IMR-90 (cell line): ENCODE measurements around the gene PAQR4. TPM values are rescaled to one million over a fixed set of nuclear protein-coding genes. Genes with fewer than 3 reads are reported as not detected.
A peak's percentile ranks its signal among the peaks of the same experiment; 100 is the strongest.

Source experiments
- ATAC-seq: fragments of 200-7000 bp; cut with Tn5 transposase; 2 replicates; pipeline ENCODE4 v1.9.1; 2020; ENCODE audit warnings: low read depth, mild to moderate bottlenecking, moderate library complexity
- BruUV-seq: library from RNA; stranded (reverse); fragments of 400-500 nt; replicated peaks from 2 replicates; lab custom pipeline; 2021; lab: Mats Ljungman, UMichigan
- CTCF ChIA-PET: fragments of 300-600 bp; formaldehyde crosslinking; extraction: SDS; loops from one replicate; lab custom pipeline; 2021; ENCODE audit warnings: antibody characterized with exemption; lab: Yijun Ruan, JAX
- POLR2A ChIA-PET: fragments of 300-600 bp; sonication (Branson Sonifier 250); formaldehyde crosslinking; loops from one replicate; lab custom pipeline; 2022; ENCODE audit warnings: antibody characterized with exemption; ENCODE audit not compliant: unreplicated experiment; lab: Charles Lee
- DNase-seq: peaks from one replicate; pipeline ENCODE4 v3.0.0; 2013
- H2AFZ ChIP-seq: replicated peaks from 2 replicates; pipeline ENCODE3; 2013; ENCODE audit warnings: low read length, mild to moderate bottlenecking; ENCODE audit not compliant: poor library complexity
- H2AK5ac ChIP-seq: 2 replicates; pipeline ENCODE4 v1.6.1; 2013; ENCODE audit warnings: low read depth, low read length, inconsistent platforms
- H2AK9ac ChIP-seq: replicated peaks from 2 replicates; pipeline ENCODE3; 2013; ENCODE audit warnings: mild to moderate bottlenecking, low read depth, low read length, moderate library complexity; ENCODE audit not compliant: poor library complexity
- H2BK120ac ChIP-seq: 2 replicates; pipeline ENCODE4 v1.6.1; 2013; ENCODE audit warnings: low read depth, low read length, inconsistent platforms
- H2BK15ac ChIP-seq: 3 replicates; pipeline ENCODE4 v1.6.1; 2013; ENCODE audit warnings: low read depth, low read length, inconsistent platforms
- H2BK20ac ChIP-seq: 2 replicates; pipeline ENCODE4 v1.6.1; 2013; ENCODE audit warnings: low read depth, mild to moderate bottlenecking, inconsistent platforms, low read length, moderate library complexity
- H2BK5ac ChIP-seq: 2 replicates; pipeline ENCODE4 v1.6.1; 2013; ENCODE audit warnings: mild to moderate bottlenecking, low read depth, low read length, inconsistent platforms; ENCODE audit not compliant: poor library complexity, severe bottlenecking
- H3K14ac ChIP-seq: replicated peaks from 2 replicates; pipeline ENCODE4 v1.6.1; 2013; ENCODE audit warnings: low read depth, low read length, inconsistent platforms
- H3K18ac ChIP-seq: 2 replicates; pipeline ENCODE4 v1.6.1; 2013; ENCODE audit warnings: low read depth, low read length, control low read depth
- H3K23ac ChIP-seq: 2 replicates; pipeline ENCODE4 v1.6.1; 2013; ENCODE audit warnings: low read depth, low read length, inconsistent platforms
- H3K27ac ChIP-seq: 2 replicates; pipeline ENCODE4 v1.5.1; 2013; ENCODE audit warnings: mild to moderate bottlenecking, control low read depth, low read length; ENCODE audit not compliant: insufficient read depth
- H3K27me3 ChIP-seq: 2 replicates; pipeline ENCODE4 v1.6.1; 2013; ENCODE audit warnings: low read length; ENCODE audit not compliant: control insufficient read depth, insufficient read depth
- H3K36me3 ChIP-seq: 2 replicates; pipeline ENCODE4 v1.6.1; 2013; ENCODE audit warnings: low read length, mixed read lengths; ENCODE audit not compliant: control insufficient read depth, insufficient read depth
- H3K4ac ChIP-seq: 2 replicates; pipeline ENCODE4 v1.6.1; 2013; ENCODE audit warnings: low read depth, low read length, inconsistent platforms
- H3K4me1 ChIP-seq: 2 replicates; pipeline ENCODE4 v1.6.1; 2013; ENCODE audit warnings: low read length, mixed read lengths; ENCODE audit not compliant: control insufficient read depth, insufficient read depth
- H3K4me2 ChIP-seq: 2 replicates; pipeline ENCODE4 v1.6.1; 2013; ENCODE audit warnings: low read depth, mild to moderate bottlenecking, control low read depth, low read length, moderate library complexity
- H3K4me3 ChIP-seq: 2 replicates; pipeline ENCODE4 v1.5.1; 2013; ENCODE audit warnings: low read depth, mild to moderate bottlenecking, control low read depth, low read length, moderate library complexity; ENCODE audit not compliant: insufficient read depth
- H3K56ac ChIP-seq: 2 replicates; pipeline ENCODE4 v1.6.1; 2013; ENCODE audit warnings: low read length, inconsistent platforms; ENCODE audit not compliant: insufficient read depth; ENCODE audit errors: extremely low read depth
- H3K79me1 ChIP-seq, 2 experiments: 2 replicates each; pipeline ENCODE4 v1.6.1; 2013; ENCODE audit warnings: low read length in 2 of 2, inconsistent platforms in 1 of 2, low read depth in 1 of 2
- H3K9ac ChIP-seq: 2 replicates; pipeline ENCODE4 v1.6.1; 2013; ENCODE audit warnings: low read depth, low read length, control low read depth
- H3K9me1 ChIP-seq: 2 replicates; pipeline ENCODE4 v1.6.1; 2013; ENCODE audit warnings: low read length, inconsistent platforms; ENCODE audit not compliant: insufficient read depth
- H3K9me3 ChIP-seq: 2 replicates; pipeline ENCODE4 v1.6.1; 2013; ENCODE audit warnings: low read length; ENCODE audit not compliant: control insufficient read depth, insufficient read depth
- H4K20me1 ChIP-seq: 2 replicates; pipeline ENCODE4 v1.6.1; 2013; ENCODE audit warnings: low read length, inconsistent platforms; ENCODE audit not compliant: insufficient read depth
- H4K5ac ChIP-seq: 2 replicates; pipeline ENCODE4 v1.6.1; 2013; ENCODE audit warnings: mild to moderate bottlenecking, low read depth, low read length, control low read depth
- H4K8ac ChIP-seq, 2 experiments: 2 replicates each; pipeline ENCODE4 v1.6.1; 2013; ENCODE audit warnings: low read depth in 2 of 2, low read length in 2 of 2, control low read depth in 1 of 2, inconsistent platforms in 1 of 2
- H4K91ac ChIP-seq: 2 replicates; pipeline ENCODE4 v1.6.1; 2013; ENCODE audit warnings: low read depth, low read length, inconsistent platforms; ENCODE audit not compliant: insufficient read depth
- BHLHE40 ChIP-seq: fragments of 150-350 bp; IDR thresholded peaks from 2 replicates; pipeline ENCODE4 v1.6.1; 2016; ENCODE audit warnings: mild to moderate bottlenecking, low read depth, low read length
- CEBPB ChIP-seq: IDR thresholded peaks from 2 replicates; pipeline ENCODE4 v1.6.1; 2012; ENCODE audit warnings: low read depth, low read length, improper control_type of control experiment
- CHD1 ChIP-seq: IDR thresholded peaks from 2 replicates; pipeline ENCODE4 v1.6.1; 2012; ENCODE audit warnings: low read depth, low read length, improper control_type of control experiment
- CTCF ChIP-seq: conservative IDR thresholded peaks from 2 replicates; pipeline ENCODE4 v1.5.1; 2012; ENCODE audit warnings: mild to moderate bottlenecking, low read depth, low read length, improper control_type of control experiment
- ELK1 ChIP-seq: fragments of 150-350 bp; IDR thresholded peaks from 2 replicates; pipeline ENCODE4 v1.6.1; 2016; ENCODE audit warnings: low read depth, mild to moderate bottlenecking, low read length, moderate library complexity, borderline replicate concordance
- FOS ChIP-seq: fragments of 150-350 bp; IDR thresholded peaks from 2 replicates; pipeline ENCODE4 v1.6.1; 2016; ENCODE audit warnings: low read depth, low read length
- MAFK ChIP-seq: IDR thresholded peaks from 2 replicates; pipeline ENCODE4 v1.6.1; 2012; ENCODE audit warnings: low read depth, low read length, improper control_type of control experiment
- MXI1 ChIP-seq: IDR thresholded peaks from 2 replicates; pipeline ENCODE4 v1.6.1; 2012; ENCODE audit warnings: low read depth, mild to moderate bottlenecking, low read length, moderate library complexity, borderline replicate concordance
- NFE2L2 ChIP-seq: fragments of 150-350 bp; IDR thresholded peaks from 2 replicates; pipeline ENCODE4 v1.6.1; 2016; ENCODE audit warnings: low read depth, mild to moderate bottlenecking, low read length
- POLR2A ChIP-seq: IDR thresholded peaks from 2 replicates; pipeline ENCODE4 v1.6.1; 2012; ENCODE audit warnings: mild to moderate bottlenecking, low read depth, low read length
- RAD21 ChIP-seq: IDR thresholded peaks from 2 replicates; pipeline ENCODE4 v1.6.1; 2012; ENCODE audit warnings: low read length, improper control_type of control experiment
- RCOR1 ChIP-seq: IDR thresholded peaks from 2 replicates; pipeline ENCODE4 v1.6.1; 2012; ENCODE audit warnings: mild to moderate bottlenecking, low read length, improper control_type of control experiment; ENCODE audit not compliant: insufficient replicate concordance
- RFX5 ChIP-seq: IDR thresholded peaks from 2 replicates; pipeline ENCODE4 v1.8.0; 2012; ENCODE audit warnings: low read depth, mild to moderate bottlenecking, low read length, moderate library complexity
- SMC3 ChIP-seq: fragments of 150-350 bp; IDR thresholded peaks from 2 replicates; pipeline ENCODE4 v1.6.1; 2016; ENCODE audit warnings: low read depth, mild to moderate bottlenecking, antibody characterized with exemption, low read length, moderate library complexity
- USF2 ChIP-seq: fragments of 150-350 bp; IDR thresholded peaks from 2 replicates; pipeline ENCODE4 v1.6.1; 2017; ENCODE audit warnings: mild to moderate bottlenecking, antibody characterized with exemption, low read length, low read depth
- WGBS, 2 experiments: methylation state at CpG; one replicate each; pipeline versions ENCODE4 v1.1.5 to v1.1.7; 2013; ENCODE audit warnings: missing lambda C conversion rate in 2 of 2; ENCODE audit not compliant: insufficient read length in 1 of 2; ENCODE audit errors: extremely low coverage in 2 of 2; 5-methylcytosine and 5-hydroxymethylcytosine counted together
- dilution Hi-C: fragments of 300-500 bp; cut with HindIII; formaldehyde crosslinking; loops from one replicate; pipeline ENCODE4 v1.14.3; 2018; ENCODE audit warnings: low sequenced_read_pairs; ENCODE audit not compliant: unreplicated experiment
- in situ Hi-C: fragments of 300-500 bp; cut with MboI; formaldehyde crosslinking; loops from 3 replicates; pipeline ENCODE4 v1.14.3; 2019; ENCODE audit warnings: low sequenced_read_pairs, inconsistent platforms, mixed read lengths
- intact Hi-C: fragments of 100-400 bp; cut with micrococcal nuclease; formaldehyde crosslinking; loops from 2 replicates; pipeline ENCODE4 v1.10.0; 2022
- polyA plus RNA-seq, 3 experiments: library from polyadenylated mRNA; depleted of rRNA; stranded (reverse); fragments of >200 nt; gene quantifications; 2 replicates each; pipeline ENCODE4 v1.2.3, GENCODE V29; 2012; ENCODE audit warnings: low replicate concordance in 1 of 3
- total RNA-seq: library from RNA; depleted of rRNA; stranded (reverse); fragments of >200 nt; gene quantifications from 2 replicates; pipeline ENCODE4 v1.2.3, GENCODE V29; 2012

PAQR4 gene
- total and polyA plus RNA-seq, 2 of the 4 experiments (the other 2 are of a cell fraction), result 2.2 to 10.0 TPM

GRCh38 chr16:2974319-2975056 is 5.3 kb downstream of the PAQR4 start:
- Histone ChIP-seq H3K9ac (no peak overlapping the region), H3K4ac (no peak overlapping the region), H3K79me1 (peaks cover 18 to 31% of the 10 kb centered on the region in 2 experiments), H3K27me3 (no peaks in the 10 kb centered on the region), H3K14ac (no peak overlapping the region), H3K4me2 (no peak overlapping the region), H2BK20ac (no peak overlapping the region), H3K18ac (no peak overlapping the region), H3K9me3 (no peaks in the 10 kb centered on the region), H2BK15ac (no peak overlapping the region), H2AK5ac (no peak overlapping the region), H4K5ac (no peak overlapping the region), H3K56ac (no peak overlapping the region), H2BK5ac (no peak overlapping the region), H4K8ac (no peak overlapping the region), H2AK9ac (no peak overlapping the region), H3K4me3 (no peak overlapping the region), H4K20me1 (peaks cover 18% of the 10 kb centered on the region), H3K36me3 (peaks cover 2% of the 10 kb centered on the region; the same call in 1 of the 2 replicates), H2AFZ (peak overlapping the region; percentile 33), H3K4me1 (peaks cover 2% of the 10 kb centered on the region; the same call in 1 of the 2 replicates), H2BK120ac (no peak overlapping the region), H4K91ac (no peak overlapping the region), H3K9me1 (peaks cover 8% of the 10 kb centered on the region), H3K23ac (no peak overlapping the region), H3K27ac (no peak overlapping the region)
- no TSS peak for BruUV-seq
- dilution Hi-C loops (no loop called here), in situ Hi-C loops (no loop called here), intact Hi-C loops (no loop called here)
- no peak for TF ChIP-seq FOS
- no peak for TF ChIP-seq RCOR1
- TF ChIP-seq CEBPB, result no peak
- no peak for TF ChIP-seq BHLHE40
- TF ChIP-seq POLR2A, result no peak
- no peak for TF ChIP-seq NFE2L2
- no peak for TF ChIP-seq MXI1
- no peak for TF ChIP-seq ELK1
- TF ChIP-seq CHD1, result no peak
- TF ChIP-seq RAD21, result no peak
- TF ChIP-seq CTCF, result no peak
- no peak for TF ChIP-seq RFX5
- TF ChIP-seq MAFK, result no peak
- TF ChIP-seq USF2, result no peak
- TF ChIP-seq SMC3, result no peak
- ChIA-PET POLR2A (no interaction called here), CTCF (no interaction called here)
- DNase-seq (no peak), ATAC-seq (no peak)
- 78% methylated on average over 7 of the region's 15 CpGs; no CpG with 5 or more reads in 1 of the 2 experiments for WGBS, 2 experiments
